ENCODE results near the gene MIPEP. TPM values are rescaled to one million over a fixed set of nuclear protein-coding genes. Genes with fewer than 3 reads are reported as not detected.

The MIPEP gene
- total and polyA plus RNA-seq, 10 of the 15 experiments (the other 5 are each of a cell fraction or from before 2014, with no cell fraction given), result 15.6 to 56.2 (median 29.8) TPM

GRCh38 chr13:23843436-23843835 lies 45.8 kb downstream of the MIPEP start (continued):
- TF ChIP-seq, protein P1, sequence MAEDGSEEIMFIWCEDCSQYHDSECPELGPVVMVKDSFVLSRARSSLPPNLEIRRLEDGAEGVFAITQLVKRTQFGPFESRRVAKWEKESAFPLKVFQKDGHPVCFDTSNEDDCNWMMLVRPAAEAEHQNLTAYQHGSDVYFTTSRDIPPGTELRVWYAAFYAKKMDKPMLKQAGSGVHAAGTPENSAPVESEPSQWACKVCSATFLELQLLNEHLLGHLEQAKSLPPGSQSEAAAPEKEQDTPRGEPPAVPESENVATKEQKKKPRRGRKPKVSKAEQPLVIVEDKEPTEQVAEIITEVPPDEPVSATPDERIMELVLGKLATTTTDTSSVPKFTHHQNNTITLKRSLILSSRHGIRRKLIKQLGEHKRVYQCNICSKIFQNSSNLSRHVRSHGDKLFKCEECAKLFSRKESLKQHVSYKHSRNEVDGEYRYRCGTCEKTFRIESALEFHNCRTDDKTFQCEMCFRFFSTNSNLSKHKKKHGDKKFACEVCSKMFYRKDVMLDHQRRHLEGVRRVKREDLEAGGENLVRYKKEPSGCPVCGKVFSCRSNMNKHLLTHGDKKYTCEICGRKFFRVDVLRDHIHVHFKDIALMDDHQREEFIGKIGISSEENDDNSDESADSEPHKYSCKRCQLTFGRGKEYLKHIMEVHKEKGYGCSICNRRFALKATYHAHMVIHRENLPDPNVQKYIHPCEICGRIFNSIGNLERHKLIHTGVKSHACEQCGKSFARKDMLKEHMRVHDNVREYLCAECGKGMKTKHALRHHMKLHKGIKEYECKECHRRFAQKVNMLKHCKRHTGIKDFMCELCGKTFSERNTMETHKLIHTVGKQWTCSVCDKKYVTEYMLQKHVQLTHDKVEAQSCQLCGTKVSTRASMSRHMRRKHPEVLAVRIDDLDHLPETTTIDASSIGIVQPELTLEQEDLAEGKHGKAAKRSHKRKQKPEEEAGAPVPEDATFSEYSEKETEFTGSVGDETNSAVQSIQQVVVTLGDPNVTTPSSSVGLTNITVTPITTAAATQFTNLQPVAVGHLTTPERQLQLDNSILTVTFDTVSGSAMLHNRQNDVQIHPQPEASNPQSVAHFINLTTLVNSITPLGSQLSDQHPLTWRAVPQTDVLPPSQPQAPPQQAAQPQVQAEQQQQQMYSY (CRISPR knock-in tag; IDR thresholded peaks at IDR 0.05), result no peak
- TF ChIP-seq ZBED1 (IDR thresholded peaks at IDR 0.05; ENCODE audit: borderline replicate concordance) (no peak), ZNF384 (IDR thresholded peaks at IDR 0.05; ENCODE audit: borderline replicate concordance, low read depth, low read length) (no peak)

DNA sequence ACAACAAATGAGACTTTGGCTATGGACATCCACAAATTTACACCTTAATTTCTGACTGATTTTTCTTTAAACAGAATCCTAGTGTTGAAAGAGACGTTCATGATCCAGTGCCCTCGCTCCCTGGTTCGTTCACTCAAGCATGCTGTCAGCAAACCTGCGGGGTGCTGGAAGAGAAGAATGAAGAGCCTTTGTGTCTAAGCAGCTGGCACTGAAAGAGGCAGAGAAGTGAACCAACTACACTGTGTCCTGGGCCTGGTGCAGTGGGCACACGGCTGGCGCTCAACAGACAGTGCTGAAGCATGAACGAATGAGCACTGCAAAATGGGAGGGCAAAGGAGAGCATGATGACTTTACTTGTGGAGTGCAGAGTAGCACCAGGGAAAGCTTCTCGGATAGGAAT lies 46.8 kb downstream of the MIPEP start:
- SMC1A ChIA-PET (ENCODE audit: uncharacterized antibody, unreplicated experiment), result no interaction called here
- DNase-seq (ENCODE audit: low read depth, low spot score) (no peak), ATAC-seq (no peak), FAIRE-seq (no peak)
- POLR2A ChIA-PET, result no interaction called here
- RAD21 ChIA-PET (ENCODE audit: unreplicated experiment), result no interaction called here
- Histone ChIP-seq H2AFZ (ENCODE audit: control insufficient read depth, low read depth, low read length) (no peak overlapping the region), H3K4me3 (no peak overlapping the region), H4K20me1 (ENCODE audit: control insufficient read depth, insufficient read depth) (no peaks in the 10 kb centered on the region), H3K9me3 (replicated peaks; ENCODE audit: control insufficient read depth, insufficient read depth, low read length) (no peaks in the 10 kb centered on the region), H3K9ac (ENCODE audit: control insufficient read depth, insufficient read depth, low read length) (no peak overlapping the region), H3K36me3 (ENCODE audit: control insufficient read depth in 2 of 2, insufficient read depth in 2 of 2, low read length in 1 of 2) (no peaks in the 10 kb centered on the region), H3K79me2 (ENCODE audit: control insufficient read depth, insufficient read depth, low read length) (no peaks in the 10 kb centered on the region), H3K27me3 (replicated peaks in 1 of 2; ENCODE audit: control insufficient read depth in 2 of 2, insufficient read depth in 2 of 2, low read length in 1 of 2) (no peaks in the 10 kb centered on the region), H3K4me1 (ENCODE audit: control insufficient read depth, insufficient read depth, low read length) (peaks cover 28% of the 10 kb centered on the region), H3K4me2 (ENCODE audit: control insufficient read depth, insufficient read depth) (no peak overlapping the region), H3K27ac (ENCODE audit: control insufficient read depth, insufficient read depth) (no peak overlapping the region)
- no TSS peak for BruUV-seq (replicated peaks)
- CTCF ChIA-PET, result no interaction called here
- intact Hi-C loops (cut with micrococcal nuclease; ENCODE audit: unreplicated experiment) (no loop called here), in situ Hi-C loops (cut with MboI) (no loop called here)
- 95% methylated on average over 8 of the region's 8 CpGs for WGBS (ENCODE audit: insufficient coverage, insufficient replicate concordance, low lambda C conversion rate, missing lambda C conversion rate)
- TF ChIP-seq, protein P2, sequence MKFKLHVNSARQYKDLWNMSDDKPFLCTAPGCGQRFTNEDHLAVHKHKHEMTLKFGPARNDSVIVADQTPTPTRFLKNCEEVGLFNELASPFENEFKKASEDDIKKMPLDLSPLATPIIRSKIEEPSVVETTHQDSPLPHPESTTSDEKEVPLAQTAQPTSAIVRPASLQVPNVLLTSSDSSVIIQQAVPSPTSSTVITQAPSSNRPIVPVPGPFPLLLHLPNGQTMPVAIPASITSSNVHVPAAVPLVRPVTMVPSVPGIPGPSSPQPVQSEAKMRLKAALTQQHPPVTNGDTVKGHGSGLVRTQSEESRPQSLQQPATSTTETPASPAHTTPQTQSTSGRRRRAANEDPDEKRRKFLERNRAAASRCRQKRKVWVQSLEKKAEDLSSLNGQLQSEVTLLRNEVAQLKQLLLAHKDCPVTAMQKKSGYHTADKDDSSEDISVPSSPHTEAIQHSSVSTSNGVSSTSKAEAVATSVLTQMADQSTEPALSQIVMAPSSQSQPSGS (IDR thresholded peaks at IDR 0.05; ENCODE audit: low read length), result no peak
- TF ChIP-seq ZSCAN29 (IDR thresholded peaks at IDR 0.05), result no peak
- TF ChIP-seq ZBTB11 (CRISPR knock-in tag; IDR thresholded peaks at IDR 0.05), result no peak
- TF ChIP-seq, protein P3, sequence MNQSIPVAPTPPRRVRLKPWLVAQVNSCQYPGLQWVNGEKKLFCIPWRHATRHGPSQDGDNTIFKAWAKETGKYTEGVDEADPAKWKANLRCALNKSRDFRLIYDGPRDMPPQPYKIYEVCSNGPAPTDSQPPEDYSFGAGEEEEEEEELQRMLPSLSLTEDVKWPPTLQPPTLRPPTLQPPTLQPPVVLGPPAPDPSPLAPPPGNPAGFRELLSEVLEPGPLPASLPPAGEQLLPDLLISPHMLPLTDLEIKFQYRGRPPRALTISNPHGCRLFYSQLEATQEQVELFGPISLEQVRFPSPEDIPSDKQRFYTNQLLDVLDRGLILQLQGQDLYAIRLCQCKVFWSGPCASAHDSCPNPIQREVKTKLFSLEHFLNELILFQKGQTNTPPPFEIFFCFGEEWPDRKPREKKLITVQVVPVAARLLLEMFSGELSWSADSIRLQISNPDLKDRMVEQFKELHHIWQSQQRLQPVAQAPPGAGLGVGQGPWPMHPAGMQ (IDR thresholded peaks at IDR 0.05; ENCODE audit: borderline replicate concordance), result no peak
- TF ChIP-seq GATAD2B (conservative IDR thresholded peaks at IDR 0.05; ENCODE audit: low read depth), result no peak
- no peak for TF ChIP-seq NFXL1 (IDR thresholded peaks at IDR 0.05; ENCODE audit: borderline replicate concordance)
- no peak for TF ChIP-seq KAT2A (conservative IDR thresholded peaks at IDR 0.05; ENCODE audit: control insufficient read depth, low read depth, low read length)
- TF ChIP-seq EZH2 (IDR thresholded peaks at IDR 0.05; ENCODE audit: borderline replicate concordance, control insufficient read depth, low read depth, low read length), result no peak
- TF ChIP-seq PAX5 (IDR thresholded peaks at IDR 0.05; ENCODE audit: borderline replicate concordance, low read depth, low read length), result no peak
- TF ChIP-seq BRCA1 (IDR thresholded peaks at IDR 0.05; ENCODE audit: low read depth, low read length), result no peak
- no peak for TF ChIP-seq ZNF622 (IDR thresholded peaks at IDR 0.05)

All from GM12878 (cell line).